GM12878 (cell line): ENCODE results near the gene LMNTD2. TPM values are rescaled to one million over a fixed set of nuclear protein-coding genes. Genes with fewer than 3 reads are reported as not detected.

Source experiments
- ATAC-seq: fragments of 200-7000 bp; cut with Tn5 transposase; 3 replicates; pipeline ENCODE4 v1.9.1; 2020; ENCODE audit warnings: mild to moderate bottlenecking, moderate library complexity
- BruUV-seq: library from RNA; stranded (reverse); fragments of 400-500 nt; replicated peaks from 2 replicates; lab custom pipeline; 2021; lab: Mats Ljungman, UMichigan
- CTCF ChIA-PET: fragments of 300-600 bp; sonication (Branson Sonifier 250); formaldehyde crosslinking; extraction: SDS; loops from one replicate; lab custom pipeline; 2021; ENCODE audit warnings: inconsistent platforms; lab: Yijun Ruan, JAX
- POLR2A ChIA-PET: fragments of 350-600 bp; formaldehyde crosslinking; extraction: SDS; loops from one replicate; lab custom pipeline; 2021; ENCODE audit warnings: inconsistent platforms; lab: Charles Lee
- RAD21 ChIA-PET: fragments of 300-600 bp; sonication (Branson Sonifier 250); formaldehyde crosslinking; loops from one replicate; lab custom pipeline; 2023; ENCODE audit warnings: antibody characterized with exemption; ENCODE audit not compliant: unreplicated experiment; lab: Charles Lee
- SMC1A ChIA-PET: fragments of 300-600 bp; sonication (Branson Sonifier 250); formaldehyde crosslinking; loops from one replicate; lab custom pipeline; 2023; ENCODE audit not compliant: unreplicated experiment, uncharacterized antibody; lab: Charles Lee
- DNase-seq: peaks from one replicate; pipeline ENCODE4 v3.0.0-alpha.2; 2011; ENCODE audit warnings: low read depth, low spot score
- FAIRE-seq: peaks from 3 replicates; lab custom pipeline; 2011; peaks lifted over from hg19 to GRCh38; lab: Jason Lieb, UNC
- H2AFZ ChIP-seq: 2 replicates; pipeline ENCODE4 v1.6.0; 2011; ENCODE audit warnings: low read depth, low read length, control low read depth; ENCODE audit not compliant: control insufficient read depth
- H3K27ac ChIP-seq: 2 replicates; pipeline ENCODE4 v1.5.1; 2011; ENCODE audit warnings: control low read depth; ENCODE audit not compliant: control insufficient read depth, insufficient read depth
- H3K27me3 ChIP-seq, 2 experiments: replicated peaks in 1 of 2; 2 replicates each; pipeline versions ENCODE4 v1.6.0 to v1.6.1; 2011; ENCODE audit warnings: low read length in 1 of 2; ENCODE audit not compliant: control insufficient read depth in 2 of 2, insufficient read depth in 2 of 2
- H3K36me3 ChIP-seq, 2 experiments: 2 replicates each; pipeline ENCODE4 v1.5.1; 2011; ENCODE audit warnings: low read length in 1 of 2; ENCODE audit not compliant: control insufficient read depth in 2 of 2, insufficient read depth in 2 of 2
- H3K4me1 ChIP-seq: 2 replicates; pipeline ENCODE4 v1.6.1; 2011; ENCODE audit warnings: mild to moderate bottlenecking, low read length, moderate library complexity, mixed read lengths; ENCODE audit not compliant: control insufficient read depth, insufficient read depth
- H3K4me2 ChIP-seq: 2 replicates; pipeline ENCODE4 v1.6.0; 2011; ENCODE audit warnings: control low read depth; ENCODE audit not compliant: control insufficient read depth, insufficient read depth
- H3K4me3 ChIP-seq: fragments of 200-600 bp; sonication (generic); 2 replicates; pipeline ENCODE4 v1.5.1; 2016
- H3K79me2 ChIP-seq: 2 replicates; pipeline ENCODE4 v1.6.0; 2011; ENCODE audit warnings: low read length; ENCODE audit not compliant: control insufficient read depth, insufficient read depth
- H3K9ac ChIP-seq: 2 replicates; pipeline ENCODE4 v1.8.0; 2011; ENCODE audit warnings: low read length, control low read depth, mixed read lengths; ENCODE audit not compliant: control insufficient read depth, insufficient read depth
- H3K9me3 ChIP-seq: replicated peaks from 3 replicates; pipeline ENCODE4 v1.5.1; 2011; ENCODE audit warnings: mild to moderate bottlenecking, low read length; ENCODE audit not compliant: control insufficient read depth, insufficient read depth
- H4K20me1 ChIP-seq: 2 replicates; pipeline ENCODE4 v1.6.0; 2011; ENCODE audit not compliant: control insufficient read depth, insufficient read depth
- FOS ChIP-seq: IDR thresholded peaks from 3 replicates; pipeline ENCODE4 v1.6.1; 2011; ENCODE audit warnings: borderline replicate concordance; ENCODE audit not compliant: insufficient read length; ENCODE audit errors: extremely low read depth
- HDAC6 ChIP-seq: fragments of 200-600 bp; sonication (generic); IDR thresholded peaks from one replicate; pipeline ENCODE4 v1.8.0; 2017; ENCODE audit warnings: antibody characterized with exemption; ENCODE audit not compliant: unreplicated experiment
- IKZF1 ChIP-seq: fragments of 450-650 bp; conservative IDR thresholded peaks from 2 replicates; pipeline ENCODE4 v1.6.1; 2017; ENCODE audit warnings: antibody characterized with exemption, mild to moderate bottlenecking
- KAT2A ChIP-seq: conservative IDR thresholded peaks from 2 replicates; pipeline ENCODE4 v1.6.1; 2011; ENCODE audit warnings: low read depth, low read length; ENCODE audit not compliant: control insufficient read depth
- SUZ12 ChIP-seq: fragments of 200-600 bp; sonication (generic); IDR thresholded peaks from one replicate; pipeline ENCODE4 v1.6.1; 2018; ENCODE audit warnings: antibody characterized with exemption, mild to moderate bottlenecking; ENCODE audit not compliant: unreplicated experiment
- WGBS: methylation state at CpG from one replicate; pipeline ENCODE4 v1.1.6; 2016; ENCODE audit warnings: low lambda C conversion rate; ENCODE audit not compliant: insufficient replicate concordance, insufficient coverage; ENCODE audit errors: missing lambda C conversion rate; 5-methylcytosine and 5-hydroxymethylcytosine counted together
- in situ Hi-C: fragments of 300-500 bp; cut with MboI; formaldehyde crosslinking; loops from 9 replicates; pipeline ENCODE4 v1.14.3; 2018; ENCODE audit warnings: mixed read lengths
- intact Hi-C: fragments of 100-400 bp; cut with micrococcal nuclease; formaldehyde crosslinking; loops from one replicate; pipeline ENCODE4 v1.14.2; 2022; ENCODE audit not compliant: unreplicated experiment
- polyA plus RNA-seq, 11 experiments: library from polyadenylated mRNA; depleted of rRNA in 4 of 11; unstranded in 6 of 11; stranded (reverse) in 5 of 11; fragments of >200 nt; fragmentation: Nextera tagmentation in 4 of 11; fragmentation: Illumina TruSeq in 1 of 11; extraction: Ambion mirVana in 4 of 11; extraction: Trizol in 1 of 11; gene quantifications; 1 replicate in 1 of 11; 2 replicates in 10 of 11; pipeline versions ENCODE4 v1.2.1 to v1.2.3, GENCODE V29; 2011 to 2016; ENCODE audit warnings: inconsistent platforms in 2 of 11, missing spikeins in 2 of 11, low read depth in 1 of 11
- total RNA-seq, 4 experiments: library from RNA; depleted of rRNA in 3 of 4; stranded (reverse); fragments of >200 nt in 3 of 4; fragmentation: Illumina TruSeq in 1 of 4; extraction: Trizol in 1 of 4; gene quantifications; 2 replicates each; pipeline versions ENCODE4 v1.2.1 to v1.2.3, GENCODE V29; 2013 to 2021
- TF ChIP-seq, protein P1 (sequence below): IDR thresholded peaks from 2 replicates; pipeline ENCODE4 v1.6.1; 2011; ENCODE audit warnings: borderline replicate concordance, low read depth, mild to moderate bottlenecking, moderate library complexity, mixed read lengths, low read length; ENCODE audit not compliant: insufficient read depth; ENCODE audit errors: extremely low read length
- TF ChIP-seq, protein P2 (sequence below): fragments of 450-650 bp; conservative IDR thresholded peaks from 2 replicates; pipeline ENCODE4 v1.6.1; 2017; ENCODE audit warnings: mild to moderate bottlenecking, moderate library complexity

Gene LMNTD2
- total and polyA plus RNA-seq, 10 of the 15 experiments (the other 5 are each of a cell fraction or from before 2014, with no cell fraction given): 0.22 to 4.1 (median 1.3) TPM; not detected in 2

DNA sequence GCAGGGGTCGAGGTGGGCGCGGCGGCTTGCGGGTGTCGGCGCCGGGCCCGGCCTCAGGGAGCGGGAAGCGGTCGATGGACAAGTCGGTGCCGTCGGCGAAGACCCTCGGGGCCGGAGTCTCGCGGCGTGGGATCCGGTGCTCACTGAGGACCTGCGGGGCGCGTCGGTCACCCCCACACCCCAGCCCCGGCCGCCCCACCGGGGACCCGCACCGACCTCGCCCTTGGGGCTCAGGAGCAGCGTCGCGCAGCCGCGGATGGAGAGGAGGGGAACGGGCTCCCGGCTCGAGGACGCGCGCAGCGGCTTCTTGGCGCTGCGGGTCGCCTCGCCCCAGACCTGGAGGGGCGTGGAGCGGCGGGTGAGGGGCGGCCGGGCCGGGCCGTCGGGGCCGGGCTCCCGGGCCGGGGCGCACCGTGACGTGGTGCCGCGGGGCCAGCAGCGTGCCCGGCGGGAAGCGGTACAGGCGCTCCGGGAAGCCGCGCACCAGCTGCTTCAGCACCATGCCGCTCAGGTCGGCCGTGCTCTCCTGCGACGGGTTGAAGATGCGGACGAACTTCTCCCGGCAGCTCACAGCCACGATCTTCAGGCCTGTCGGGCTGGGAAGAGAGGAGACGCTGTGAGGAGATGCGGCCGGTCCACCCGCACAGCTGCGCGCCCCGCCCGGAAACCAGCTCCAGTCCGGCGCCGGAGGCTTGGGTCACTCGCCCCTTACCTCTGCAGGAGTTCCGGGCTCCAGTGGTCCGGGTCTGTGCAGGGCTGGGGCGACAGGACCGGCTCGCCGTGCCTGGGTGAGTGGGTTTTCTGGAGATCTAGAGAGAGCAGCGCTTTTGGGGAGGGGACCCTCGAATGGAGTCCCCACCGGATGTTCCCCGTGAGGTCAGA, 4.5 kb downstream of the LMNTD2 start:
- no peak overlapping the region for H3K4me2 ChIP-seq
- no TSS peak for BruUV-seq
- WGBS: 9% methylated on average over 78 of the region's 104 CpGs

More for the DNA sequence above, 4.5 kb downstream of the LMNTD2 start:
- Histone ChIP-seq H3K9me3 (no peaks in the 10 kb centered on the region), H3K4me3 (no peak overlapping the region), H3K9ac (no peak overlapping the region), H4K20me1 (no peaks in the 10 kb centered on the region), H3K27ac (no peak overlapping the region), H2AFZ (no peak overlapping the region), H3K79me2 (no peaks in the 10 kb centered on the region; the same call in 1 of the 2 replicates), H3K36me3 (no peaks in the 10 kb centered on the region), H3K4me1 (peaks cover 5% of the 10 kb centered on the region), H3K27me3 (peaks cover 0 to 5% of the 10 kb centered on the region in 2 experiments; a peak in 2 of 4 replicates)
- in situ Hi-C loops: loop anchor here (5.0 kb wide), 1 partner anchor 156 kb away; no protein-coding TSS in a partner anchor
- ChIA-PET POLR2A (interaction anchor here (1.0 kb wide), 2 partner anchors 10 to 20 kb away, joined by 3 to 4 read pairs; partner anchors contain the start of gene PHRF1), SMC1A (interaction anchor here (1.2 to 1.6 kb wide), 2 partner anchors 170 to 171 kb away, joined by 3 to 6 read pairs; no protein-coding TSS in a partner anchor), RAD21 (interaction anchor here (1.2 to 2.6 kb wide), 6 partner anchors 8 to 172 kb away, joined by 3 to 22 read pairs (median 6); partner anchors contain the start of gene PHRF1), CTCF (interaction anchor here (0.7 to 1.8 kb wide), 5 partner anchors 10 to 173 kb away, joined by 3 to 54 read pairs (median 3); no protein-coding TSS in a partner anchor)
- TF ChIP-seq KAT2A (no peak), HDAC6 (peak; percentile 48), FOS (no peak), IKZF1 (peak; percentile 24; the same call in 1 of the 2 replicates), SUZ12 (peak; percentile 80)
- TF ChIP-seq, protein P1, sequence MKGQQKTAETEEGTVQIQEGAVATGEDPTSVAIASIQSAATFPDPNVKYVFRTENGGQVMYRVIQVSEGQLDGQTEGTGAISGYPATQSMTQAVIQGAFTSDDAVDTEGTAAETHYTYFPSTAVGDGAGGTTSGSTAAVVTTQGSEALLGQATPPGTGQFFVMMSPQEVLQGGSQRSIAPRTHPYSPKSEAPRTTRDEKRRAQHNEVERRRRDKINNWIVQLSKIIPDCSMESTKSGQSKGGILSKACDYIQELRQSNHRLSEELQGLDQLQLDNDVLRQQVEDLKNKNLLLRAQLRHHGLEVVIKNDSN: no peak
- TF ChIP-seq, protein P2, sequence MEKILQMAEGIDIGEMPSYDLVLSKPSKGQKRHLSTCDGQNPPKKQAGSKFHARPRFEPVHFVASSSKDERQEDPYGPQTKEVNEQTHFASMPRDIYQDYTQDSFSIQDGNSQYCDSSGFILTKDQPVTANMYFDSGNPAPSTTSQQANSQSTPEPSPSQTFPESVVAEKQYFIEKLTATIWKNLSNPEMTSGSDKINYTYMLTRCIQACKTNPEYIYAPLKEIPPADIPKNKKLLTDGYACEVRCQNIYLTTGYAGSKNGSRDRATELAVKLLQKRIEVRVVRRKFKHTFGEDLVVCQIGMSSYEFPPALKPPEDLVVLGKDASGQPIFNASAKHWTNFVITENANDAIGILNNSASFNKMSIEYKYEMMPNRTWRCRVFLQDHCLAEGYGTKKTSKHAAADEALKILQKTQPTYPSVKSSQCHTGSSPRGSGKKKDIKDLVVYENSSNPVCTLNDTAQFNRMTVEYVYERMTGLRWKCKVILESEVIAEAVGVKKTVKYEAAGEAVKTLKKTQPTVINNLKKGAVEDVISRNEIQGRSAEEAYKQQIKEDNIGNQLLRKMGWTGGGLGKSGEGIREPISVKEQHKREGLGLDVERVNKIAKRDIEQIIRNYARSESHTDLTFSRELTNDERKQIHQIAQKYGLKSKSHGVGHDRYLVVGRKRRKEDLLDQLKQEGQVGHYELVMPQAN: no peak
- no peak for FAIRE-seq
- ATAC-seq: no peak
- intact Hi-C loops: loop anchor here (2.0 kb wide), 1 partner anchor 167 kb away; no protein-coding TSS in a partner anchor
- DNase-seq: no peak
